ENCODE results near the gene RANBP10. TPM values are rescaled to one million over a fixed set of nuclear protein-coding genes. Genes with fewer than 3 reads are reported as not detected.

RANBP10 gene
- total and polyA plus RNA-seq, 2 of the 8 experiments (the other 6 are each of a cell fraction or from before 2014, with no cell fraction given), result 14.2 to 16.8 TPM

- TF ChIP-seq SIN3A (conservative IDR thresholded peaks at IDR 0.05 in 1 of 2, IDR thresholded peaks at IDR 0.05 in 1 of 2; ENCODE audit: low read depth in 1 of 2, low read length in 2 of 2), result peak in 1 of 2 experiments; percentile 73; a peak in 1 of 4 replicates
- peak; percentile 17 to 34; a peak in 2 of 4 replicates for TF ChIP-seq RAD21 (IDR thresholded peaks at IDR 0.05 in 1 of 2, conservative IDR thresholded peaks at IDR 0.05 in 1 of 2; ENCODE audit: low read depth in 2 of 2, low read length in 2 of 2)
- no peak for TF ChIP-seq TBP (IDR thresholded peaks at IDR 0.05; ENCODE audit: low read depth, low read length)
Measured at GRCh38 chr16:67842509-67843342, 36.4 kb upstream of the RANBP10 start (continued).
